PC-9 (cell line): Measurements from ENCODE around the gene SERPINB11.

Experiments
- EZH2 ChIP-seq: fragments of 200-600 bp; sonication (generic); IDR thresholded peaks from 2 replicates; pipeline ENCODE4 v1.8.0; 2017; ENCODE audit warnings: antibody characterized with exemption, low read depth
- TF ChIP-seq, protein P1 (sequence below): fragments of 200-600 bp; sonication (generic); conservative IDR thresholded peaks from 2 replicates; pipeline ENCODE4 v1.6.1; 2017; ENCODE audit warnings: mixed run types, antibody characterized with exemption, mild to moderate bottlenecking, moderate library complexity

DNA sequence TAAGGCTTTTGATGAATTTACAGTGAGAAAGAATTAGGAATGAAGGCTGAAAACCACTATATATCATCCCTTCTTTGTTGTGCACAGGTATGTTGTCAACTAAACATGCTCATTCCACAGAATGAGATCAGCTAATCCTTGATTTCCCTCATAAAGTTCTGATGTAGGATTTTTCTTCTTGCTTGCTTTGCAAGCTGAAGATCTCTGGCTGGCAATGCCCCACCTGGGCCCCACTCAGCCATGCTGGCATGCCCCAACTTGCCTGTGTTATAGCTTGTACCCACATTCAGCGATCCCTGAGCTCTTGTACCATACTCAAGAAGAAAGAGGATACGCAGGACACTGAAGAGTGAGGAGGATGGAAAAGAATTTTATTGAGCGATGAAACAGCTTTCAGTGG is 18.0 kb upstream of the SERPINB11 start:
- TF ChIP-seq, protein P1, sequence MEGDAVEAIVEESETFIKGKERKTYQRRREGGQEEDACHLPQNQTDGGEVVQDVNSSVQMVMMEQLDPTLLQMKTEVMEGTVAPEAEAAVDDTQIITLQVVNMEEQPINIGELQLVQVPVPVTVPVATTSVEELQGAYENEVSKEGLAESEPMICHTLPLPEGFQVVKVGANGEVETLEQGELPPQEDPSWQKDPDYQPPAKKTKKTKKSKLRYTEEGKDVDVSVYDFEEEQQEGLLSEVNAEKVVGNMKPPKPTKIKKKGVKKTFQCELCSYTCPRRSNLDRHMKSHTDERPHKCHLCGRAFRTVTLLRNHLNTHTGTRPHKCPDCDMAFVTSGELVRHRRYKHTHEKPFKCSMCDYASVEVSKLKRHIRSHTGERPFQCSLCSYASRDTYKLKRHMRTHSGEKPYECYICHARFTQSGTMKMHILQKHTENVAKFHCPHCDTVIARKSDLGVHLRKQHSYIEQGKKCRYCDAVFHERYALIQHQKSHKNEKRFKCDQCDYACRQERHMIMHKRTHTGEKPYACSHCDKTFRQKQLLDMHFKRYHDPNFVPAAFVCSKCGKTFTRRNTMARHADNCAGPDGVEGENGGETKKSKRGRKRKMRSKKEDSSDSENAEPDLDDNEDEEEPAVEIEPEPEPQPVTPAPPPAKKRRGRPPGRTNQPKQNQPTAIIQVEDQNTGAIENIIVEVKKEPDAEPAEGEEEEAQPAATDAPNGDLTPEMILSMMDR = no peak
- TF ChIP-seq EZH2 = no peak
